Duodenal mucosa (tissue), 2 donors: ENCODE results near the gene ASCL5.

ENCODE experiments used
- H3K27ac ChIP-seq: one replicate; pipeline ENCODE4 v1.7.0; 2013; ENCODE audit warnings: low read depth, low read length
- H3K27me3 ChIP-seq, 2 donors: one replicate each; pipeline ENCODE4 v1.7.0; 2013; ENCODE audit warnings: low read length in 2 of 2, control low read depth in 1 of 2; ENCODE audit not compliant: insufficient read depth in 2 of 2, control insufficient read depth in 1 of 2
- H3K36me3 ChIP-seq, 2 donors: one replicate each; pipeline ENCODE4 v1.7.0; 2013; ENCODE audit warnings: low read length in 2 of 2, control low read depth in 1 of 2; ENCODE audit not compliant: insufficient read depth in 2 of 2, control insufficient read depth in 1 of 2
- H3K4me1 ChIP-seq, 2 donors: one replicate each; pipeline ENCODE4 v1.7.0; 2013; ENCODE audit warnings: low read length in 2 of 2, control low read depth in 1 of 2; ENCODE audit not compliant: insufficient read depth in 2 of 2, control insufficient read depth in 1 of 2
- H3K4me3 ChIP-seq, 2 donors: one replicate each; pipeline ENCODE4 v1.7.0; 2013; ENCODE audit warnings: low read length in 2 of 2, low read depth in 1 of 2
- H3K9ac ChIP-seq, 2 donors: one replicate each; pipeline ENCODE4 v1.7.0; 2013; ENCODE audit warnings: low read length in 2 of 2, low read depth in 1 of 2
- H3K9me3 ChIP-seq, 2 donors: one replicate each; pipeline ENCODE4 v1.7.0; 2013; ENCODE audit warnings: low read length in 2 of 2, control low read depth in 1 of 2; ENCODE audit not compliant: control insufficient read depth in 1 of 2

ASCL5 gene

DNA sequence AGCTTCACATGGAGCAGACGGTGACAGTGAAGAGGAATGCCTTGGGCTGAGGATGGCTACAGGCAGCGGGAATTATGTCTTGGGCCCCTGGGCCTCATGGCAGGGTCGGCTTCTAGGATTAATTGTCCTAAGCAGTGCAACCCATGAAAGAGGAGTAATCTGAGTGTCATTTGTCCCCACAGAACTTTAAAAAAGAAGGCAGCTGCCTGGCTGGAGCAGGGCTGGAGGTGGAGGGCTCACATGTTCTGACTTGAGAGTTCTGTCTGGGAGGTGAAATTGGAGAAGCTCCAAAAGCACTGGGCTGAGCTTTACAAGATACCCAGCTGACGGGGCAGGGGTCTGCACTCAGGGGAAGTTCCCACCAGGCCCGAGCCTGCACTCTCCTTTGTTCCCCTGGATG lies 37.4 kb downstream of the ASCL5 start:
- Histone ChIP-seq H3K27me3 (peaks cover 0 to 4% of the 10 kb centered on the region in 2 donors), H3K9ac (no peak overlapping the region), H3K4me3 (no peak overlapping the region), H3K9me3 (no peaks in the 10 kb centered on the region), H3K36me3 (no peaks in the 10 kb centered on the region), H3K27ac (no peak overlapping the region), H3K4me1 (no peaks in the 10 kb centered on the region)

GRCh38 chr1:201088901-201089525 lies 38.0 kb downstream of the ASCL5 start:
- Histone ChIP-seq H3K9me3 (no peaks in the 10 kb centered on the region), H3K4me1 (no peaks in the 10 kb centered on the region), H3K4me3 (no peak overlapping the region), H3K27me3 (peaks cover 0 to 4% of the 10 kb centered on the region in 2 donors), H3K9ac (no peak overlapping the region), H3K27ac (no peak overlapping the region), H3K36me3 (no peaks in the 10 kb centered on the region)

GRCh38 chr1:201088395-201088794 lies 38.6 kb downstream of the ASCL5 start:
- Histone ChIP-seq H3K4me1 (no peaks in the 10 kb centered on the region), H3K27ac (no peak overlapping the region), H3K9ac (no peak overlapping the region), H3K27me3 (peaks cover 0 to 4% of the 10 kb centered on the region in 2 donors), H3K9me3 (no peaks in the 10 kb centered on the region), H3K4me3 (no peak overlapping the region), H3K36me3 (no peaks in the 10 kb centered on the region)

GRCh38 chr1:201085902-201086735 lies 40.9 kb downstream of the ASCL5 start:
- H3K27me3 ChIP-seq = peaks cover 0 to 4% of the 10 kb centered on the region in 2 donors
- no peak overlapping the region for H3K4me3 ChIP-seq
- no peaks in the 10 kb centered on the region for H3K36me3 ChIP-seq
- no peak overlapping the region for H3K27ac ChIP-seq
- no peaks in the 10 kb centered on the region for H3K9me3 ChIP-seq
- H3K9ac ChIP-seq = no peak overlapping the region
- no peaks in the 10 kb centered on the region for H3K4me1 ChIP-seq

- no peaks in the 10 kb centered on the region for H3K36me3 ChIP-seq
- H3K27me3 ChIP-seq = peaks cover 0 to 4% of the 10 kb centered on the region in 2 donors
- no peak overlapping the region for H3K9ac ChIP-seq
- no peaks in the 10 kb centered on the region for H3K9me3 ChIP-seq
- no peak overlapping the region for H3K27ac ChIP-seq
- H3K4me1 ChIP-seq = no peaks in the 10 kb centered on the region
- no peak overlapping the region for H3K4me3 ChIP-seq
These were observed 42.7 kb downstream of the ASCL5 start for GRCh38 chr1:201084295-201084694.

DNA sequence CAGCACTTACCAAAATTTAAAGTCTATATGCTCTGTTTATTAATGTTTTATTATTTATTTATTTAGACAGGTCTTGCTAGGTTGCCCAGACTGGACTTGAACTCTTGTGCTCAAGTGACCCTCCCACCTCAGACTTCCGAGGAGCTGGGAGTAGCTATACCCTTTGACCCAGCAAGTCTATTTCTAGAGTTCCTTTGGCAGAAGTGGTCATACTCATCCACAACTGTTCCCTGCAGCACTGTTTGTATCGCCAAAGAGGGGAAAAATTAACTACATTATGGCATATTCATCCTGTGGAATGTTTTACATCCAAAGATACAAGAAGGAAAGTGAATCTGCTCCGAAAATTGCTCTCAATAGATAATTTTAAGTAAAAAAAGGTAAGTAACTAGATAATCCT lies 43.2 kb downstream of the ASCL5 start:
- no peaks in the 10 kb centered on the region for H3K9me3 ChIP-seq
- no peaks in the 10 kb centered on the region for H3K36me3 ChIP-seq
- H3K27ac ChIP-seq = no peak overlapping the region
- no peak overlapping the region for H3K9ac ChIP-seq
- peaks cover 0 to 4% of the 10 kb centered on the region in 2 donors for H3K27me3 ChIP-seq
- H3K4me1 ChIP-seq = no peaks in the 10 kb centered on the region
- H3K4me3 ChIP-seq = no peak overlapping the region

GRCh38 chr1:201080135-201080534 lies 46.8 kb downstream of the ASCL5 start:
- H3K36me3 ChIP-seq = no peaks in the 10 kb centered on the region
- H3K9ac ChIP-seq = no peak overlapping the region
- no peaks in the 10 kb centered on the region for H3K9me3 ChIP-seq
- H3K27ac ChIP-seq = no peak overlapping the region
- no peaks in the 10 kb centered on the region for H3K4me1 ChIP-seq
- no peak overlapping the region for H3K4me3 ChIP-seq
- H3K27me3 ChIP-seq = peaks cover 0 to 4% of the 10 kb centered on the region in 2 donors

- Histone ChIP-seq H3K4me3 (no peak overlapping the region), H3K27ac (no peak overlapping the region)
These were observed 49.2 kb downstream of the ASCL5 start for GRCh38 chr1:201077736-201078135.

DNA sequence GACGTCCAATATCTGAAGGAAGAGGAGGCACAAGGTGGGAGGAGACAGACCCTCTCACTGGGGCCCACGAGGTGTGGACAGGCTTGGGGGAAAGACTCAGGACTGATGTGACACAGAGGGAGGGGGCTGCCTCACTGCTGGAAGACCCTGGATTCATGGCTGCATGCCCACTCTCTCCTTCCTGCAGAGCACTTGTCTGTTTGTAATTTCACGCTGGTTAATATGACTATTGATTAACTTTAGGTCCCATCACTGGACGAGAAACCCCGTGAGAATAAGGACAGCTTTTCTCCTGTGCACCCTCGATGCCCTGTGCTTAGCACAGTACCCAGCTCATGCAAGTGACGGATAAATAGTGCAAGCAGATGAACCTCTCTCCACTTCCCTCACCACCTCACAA lies 49.9 kb downstream of the ASCL5 start:
- no peaks in the 10 kb centered on the region for H3K36me3 ChIP-seq
- no peaks in the 10 kb centered on the region for H3K9me3 ChIP-seq
- no peaks in the 10 kb centered on the region for H3K27me3 ChIP-seq
- no peak overlapping the region for H3K4me3 ChIP-seq
- H3K4me1 ChIP-seq = no peaks in the 10 kb centered on the region
- no peak overlapping the region for H3K27ac ChIP-seq
- H3K9ac ChIP-seq = no peak overlapping the region

More at GRCh38 chr1:201077736-201078135, 49.2 kb downstream of the ASCL5 start:
- no peaks in the 10 kb centered on the region for H3K9me3 ChIP-seq
- H3K27me3 ChIP-seq = no peaks in the 10 kb centered on the region
- no peaks in the 10 kb centered on the region for H3K36me3 ChIP-seq
- no peak overlapping the region for H3K9ac ChIP-seq
- no peaks in the 10 kb centered on the region for H3K4me1 ChIP-seq

DNA sequence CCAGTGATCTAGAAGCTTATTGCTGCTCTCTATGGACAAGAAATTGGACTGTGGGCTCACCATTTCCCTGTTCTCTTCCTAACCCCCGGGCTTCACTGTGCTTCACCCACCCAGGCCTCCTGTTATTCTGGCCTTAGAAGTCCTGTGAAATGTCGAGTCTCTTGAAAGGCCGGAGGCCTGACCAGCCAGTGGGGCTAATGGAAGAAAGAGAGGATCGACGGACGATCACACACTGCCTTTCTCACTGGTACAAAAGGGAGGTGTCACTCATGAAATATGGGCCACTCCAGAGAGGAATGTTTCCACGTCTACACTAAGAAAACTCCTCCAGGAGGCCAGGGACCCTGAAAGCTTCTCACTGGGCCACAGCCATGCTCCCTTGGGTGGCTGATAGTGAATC lies 50.9 kb downstream of the ASCL5 start:
- H3K27ac ChIP-seq = no peak overlapping the region

More for the DNA sequence above, 50.9 kb downstream of the ASCL5 start:
- Histone ChIP-seq H3K9ac (no peak overlapping the region), H3K4me1 (no peaks in the 10 kb centered on the region), H3K9me3 (no peaks in the 10 kb centered on the region), H3K36me3 (no peaks in the 10 kb centered on the region), H3K4me3 (no peak overlapping the region), H3K27me3 (no peaks in the 10 kb centered on the region)
